ENCODE results near the gene HAUS7. TPM values are rescaled to one million over a fixed set of nuclear protein-coding genes. Genes with fewer than 3 reads are reported as not detected.

Gene HAUS7
- total and polyA plus RNA-seq, 5 donors from 2014 or later = 28.0 to 43.1 (median 34.4) TPM

DNA sequence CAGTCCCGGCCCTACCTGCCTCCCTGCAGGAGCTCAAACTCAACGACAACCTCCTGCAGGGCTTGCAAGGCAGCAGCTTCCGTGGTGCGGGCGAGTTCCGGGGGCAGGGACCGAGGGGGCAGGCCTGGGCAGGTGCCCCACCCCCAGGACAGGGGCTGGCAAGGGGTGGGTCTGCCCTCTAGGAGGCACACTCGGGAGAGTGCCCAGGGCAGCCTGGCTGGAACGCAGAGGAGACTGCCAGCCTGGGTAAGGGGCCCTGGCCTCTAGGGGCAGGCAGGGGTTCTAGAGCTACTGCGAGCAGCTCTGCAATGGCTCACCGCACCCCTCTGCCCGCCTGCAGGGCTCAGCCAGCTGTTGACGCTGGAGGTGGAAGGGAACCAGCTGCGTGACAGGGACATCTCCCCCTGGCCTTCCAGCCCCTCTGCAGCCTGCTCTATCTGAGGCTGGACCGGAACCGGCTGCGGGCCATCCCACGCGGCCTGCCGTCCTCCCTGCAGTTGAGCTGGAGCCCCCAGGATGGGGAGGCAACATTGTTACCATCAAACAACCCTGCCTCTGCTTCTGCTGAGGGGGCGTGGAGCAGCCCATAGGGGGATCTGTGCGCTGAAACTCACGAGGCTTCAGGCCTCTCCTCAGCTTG is 12.1 kb upstream of the HAUS7 start:
- no peaks in the 10 kb centered on the region for H3K4me1 ChIP-seq (ENCODE audit: control insufficient read depth, insufficient read depth, low read length, poor library complexity, severe bottlenecking)
- ATAC-seq (ENCODE audit: low read depth in 2 of 2) = no peak
- DNase-seq = no peak
- no peaks in the 10 kb centered on the region for H3K27me3 Mint-ChIP-seq
- H3K9me3 ChIP-seq (ENCODE audit: control insufficient read depth in 2 of 2, low read length in 2 of 2) = no peaks in the 10 kb centered on the region
- H3K27ac ChIP-seq (ENCODE audit: insufficient read depth, low read length, poor library complexity, severe bottlenecking) = no peak overlapping the region
- no peak overlapping the region for H3K4me3 Mint-ChIP-seq
- H3K4me3 ChIP-seq (ENCODE audit: low read depth, low read length) = no peak overlapping the region
- H3K36me3 ChIP-seq (ENCODE audit: control insufficient read depth, insufficient read depth, low read length) = no peaks in the 10 kb centered on the region
- no peaks in the 10 kb centered on the region for H3K27me3 ChIP-seq (ENCODE audit: control insufficient read depth, insufficient read depth, low read length)
- no peak overlapping the region for H3K27ac Mint-ChIP-seq
- H3K36me3 Mint-ChIP-seq = no peaks in the 10 kb centered on the region
- H3K9me3 Mint-ChIP-seq = no peaks in the 10 kb centered on the region
- H3K4me1 Mint-ChIP-seq = no peaks in the 10 kb centered on the region

- Histone ChIP-seq H3K36me3 (ENCODE audit: control insufficient read depth, insufficient read depth, low read length) (no peaks in the 10 kb centered on the region), H3K4me1 (ENCODE audit: control insufficient read depth, insufficient read depth, low read length, poor library complexity, severe bottlenecking) (no peaks in the 10 kb centered on the region), H3K27me3 (ENCODE audit: control insufficient read depth, insufficient read depth, low read length) (no peaks in the 10 kb centered on the region), H3K4me3 (ENCODE audit: low read depth, low read length) (no peak overlapping the region), H3K9me3 (ENCODE audit: control insufficient read depth in 2 of 2, low read length in 2 of 2) (no peaks in the 10 kb centered on the region), H3K27ac (ENCODE audit: insufficient read depth, low read length, poor library complexity, severe bottlenecking) (no peak overlapping the region)
- ATAC-seq (ENCODE audit: low read depth in 2 of 2) = no peak
- no peaks in the 10 kb centered on the region for H3K9me3 Mint-ChIP-seq
- peaks cover 0 to 5% (median under 1%) of the 10 kb centered on the region in 4 donors for H3K4me1 Mint-ChIP-seq
- no peak for DNase-seq
- H3K27me3 Mint-ChIP-seq = no peaks in the 10 kb centered on the region
- no peak overlapping the region for H3K4me3 Mint-ChIP-seq
- H3K36me3 Mint-ChIP-seq = no peaks in the 10 kb centered on the region
- H3K27ac Mint-ChIP-seq = no peak overlapping the region
Measured at GRCh38 chrX:153481043-153481442, 10.7 kb upstream of the HAUS7 start.

DNA sequence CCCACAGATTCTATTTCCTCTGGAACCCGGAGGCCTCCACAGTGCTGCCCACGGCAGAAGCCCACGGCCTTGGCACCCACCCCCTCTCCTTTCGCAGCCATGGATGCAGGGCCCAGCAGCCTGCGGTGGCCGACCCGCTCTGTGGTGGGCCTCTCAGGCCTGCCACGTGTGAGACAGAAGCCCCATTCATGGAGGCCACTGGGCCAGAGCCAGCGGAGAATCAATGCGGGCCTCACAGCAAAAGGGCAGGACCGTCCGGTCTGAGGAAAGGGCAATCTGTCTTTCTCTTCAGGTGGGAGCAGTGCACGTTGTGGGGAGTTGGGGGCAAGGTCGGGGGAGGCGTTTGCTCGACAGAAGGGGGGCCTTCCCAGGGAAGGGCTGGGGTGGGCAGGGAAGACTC is 8.4 kb upstream of the HAUS7 start:
- no peak overlapping the region for H3K4me3 ChIP-seq (ENCODE audit: low read depth, low read length)
- no peak for DNase-seq
- no peaks in the 10 kb centered on the region for H3K36me3 ChIP-seq (ENCODE audit: control insufficient read depth, insufficient read depth, low read length)
- H3K27me3 Mint-ChIP-seq = no peaks in the 10 kb centered on the region
- H3K4me1 ChIP-seq (ENCODE audit: control insufficient read depth, insufficient read depth, low read length, poor library complexity, severe bottlenecking) = peaks cover 8% of the 10 kb centered on the region
- no peak overlapping the region for H3K27ac Mint-ChIP-seq
- H3K27me3 ChIP-seq (ENCODE audit: control insufficient read depth, insufficient read depth, low read length) = no peaks in the 10 kb centered on the region
- ATAC-seq (ENCODE audit: low read depth in 2 of 2) = no peak
- no peaks in the 10 kb centered on the region for H3K9me3 ChIP-seq (ENCODE audit: control insufficient read depth in 2 of 2, low read length in 2 of 2)
- H3K36me3 Mint-ChIP-seq = no peaks in the 10 kb centered on the region
- no peak overlapping the region for H3K27ac ChIP-seq (ENCODE audit: insufficient read depth, low read length, poor library complexity, severe bottlenecking)
- peaks cover 0 to 14% (median 3%) of the 10 kb centered on the region in 4 donors for H3K4me1 Mint-ChIP-seq
- H3K9me3 Mint-ChIP-seq = no peaks in the 10 kb centered on the region
- H3K4me3 Mint-ChIP-seq = no peak overlapping the region

DNA sequence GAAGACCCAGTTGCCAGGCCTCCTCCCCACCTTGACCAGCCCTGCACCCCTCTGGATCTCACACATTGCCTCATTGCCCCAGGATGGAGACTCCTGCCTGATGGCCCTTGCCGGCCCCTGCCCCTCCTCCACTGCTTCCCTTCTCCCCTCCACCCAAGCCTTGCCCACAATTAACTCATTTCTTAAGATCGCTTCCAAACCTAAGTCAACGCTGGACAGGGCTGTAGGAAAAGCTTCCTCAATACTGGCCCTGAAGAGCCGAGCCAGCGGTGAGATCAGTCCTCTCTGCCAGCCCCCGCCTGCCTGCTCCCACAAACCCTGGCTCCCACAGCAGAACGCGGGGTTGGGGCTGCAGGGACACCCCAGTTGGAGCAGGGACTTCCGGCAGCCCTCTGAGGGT is 7.5 kb upstream of the HAUS7 start:
- no peak overlapping the region for H3K4me3 ChIP-seq (ENCODE audit: low read depth, low read length)
- no peaks in the 10 kb centered on the region for H3K36me3 ChIP-seq (ENCODE audit: control insufficient read depth, insufficient read depth, low read length)
- no peak for DNase-seq
- Mint-ChIP-seq H3K36me3 (no peaks in the 10 kb centered on the region), H3K27me3 (no peaks in the 10 kb centered on the region), H3K9me3 (no peaks in the 10 kb centered on the region), H3K4me3 (no peak overlapping the region), H3K4me1 (peaks cover 0 to 16% (median 3%) of the 10 kb centered on the region in 4 donors), H3K27ac (no peak overlapping the region)
- no peak for ATAC-seq (ENCODE audit: low read depth in 2 of 2)
- H3K27me3 ChIP-seq (ENCODE audit: control insufficient read depth, insufficient read depth, low read length) = no peaks in the 10 kb centered on the region
- no peak overlapping the region for H3K27ac ChIP-seq (ENCODE audit: insufficient read depth, low read length, poor library complexity, severe bottlenecking)
- no peaks in the 10 kb centered on the region for H3K9me3 ChIP-seq (ENCODE audit: control insufficient read depth in 2 of 2, low read length in 2 of 2)
- peaks cover 8% of the 10 kb centered on the region for H3K4me1 ChIP-seq (ENCODE audit: control insufficient read depth, insufficient read depth, low read length, poor library complexity, severe bottlenecking)

DNA sequence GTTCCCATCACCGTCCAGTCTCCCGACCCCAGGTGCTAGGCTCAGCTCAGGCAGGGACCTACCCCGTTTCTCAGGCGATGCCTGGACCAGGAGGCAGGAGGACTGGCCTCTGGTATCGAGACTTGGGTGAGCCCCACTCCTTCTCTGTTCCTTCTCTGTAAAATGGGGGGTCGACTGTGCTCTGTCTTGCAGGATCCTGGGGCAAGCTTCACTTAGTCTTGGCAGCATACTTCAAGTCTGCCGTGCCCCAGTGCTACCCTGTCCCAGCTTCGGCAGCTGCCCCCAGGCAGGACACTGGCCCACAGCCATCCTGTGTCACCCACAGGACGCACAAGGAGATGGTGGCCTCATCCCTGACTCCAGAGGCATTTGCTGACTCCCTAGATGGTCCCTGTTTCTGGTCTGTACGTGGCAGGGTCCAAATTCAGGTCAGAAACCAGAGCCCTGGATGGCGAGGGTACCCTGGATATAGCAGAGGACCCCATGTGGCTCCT is 7.0 kb upstream of the HAUS7 start:
- no peaks in the 10 kb centered on the region for H3K9me3 Mint-ChIP-seq

GRCh38 chrX:153476666-153477363 is 6.4 kb upstream of the HAUS7 start:
- Mint-ChIP-seq H3K4me3 (no peak overlapping the region), H3K9me3 (no peaks in the 10 kb centered on the region), H3K27ac (no peak overlapping the region), H3K36me3 (no peaks in the 10 kb centered on the region), H3K4me1 (peaks cover 0 to 16% (median 3%) of the 10 kb centered on the region in 4 donors), H3K27me3 (no peaks in the 10 kb centered on the region)
- Histone ChIP-seq H3K9me3 (ENCODE audit: control insufficient read depth in 2 of 2, low read length in 2 of 2) (no peaks in the 10 kb centered on the region), H3K27me3 (ENCODE audit: control insufficient read depth, insufficient read depth, low read length) (no peaks in the 10 kb centered on the region), H3K4me1 (ENCODE audit: control insufficient read depth, insufficient read depth, low read length, poor library complexity, severe bottlenecking) (peaks cover 8% of the 10 kb centered on the region), H3K36me3 (ENCODE audit: control insufficient read depth, insufficient read depth, low read length) (no peaks in the 10 kb centered on the region), H3K27ac (ENCODE audit: insufficient read depth, low read length, poor library complexity, severe bottlenecking) (no peak overlapping the region), H3K4me3 (ENCODE audit: low read depth, low read length) (no peak overlapping the region)
- ATAC-seq (ENCODE audit: low read depth in 2 of 2) (no peak), DNase-seq (no peak)

More for the DNA sequence above, 7.0 kb upstream of the HAUS7 start:
- peaks cover 8% of the 10 kb centered on the region for H3K4me1 ChIP-seq (ENCODE audit: control insufficient read depth, insufficient read depth, low read length, poor library complexity, severe bottlenecking)
- H3K9me3 ChIP-seq (ENCODE audit: control insufficient read depth in 2 of 2, low read length in 2 of 2) = no peaks in the 10 kb centered on the region
- H3K36me3 ChIP-seq (ENCODE audit: control insufficient read depth, insufficient read depth, low read length) = no peaks in the 10 kb centered on the region
- Mint-ChIP-seq H3K27me3 (no peaks in the 10 kb centered on the region), H3K4me3 (no peak overlapping the region), H3K4me1 (peaks cover 0 to 16% (median 3%) of the 10 kb centered on the region in 4 donors), H3K27ac (peak overlapping the region in 2 of 3 donors; percentile 51 to 85), H3K36me3 (no peaks in the 10 kb centered on the region)
- no peak for DNase-seq
- no peak for ATAC-seq (ENCODE audit: low read depth in 2 of 2)
- H3K27ac ChIP-seq (ENCODE audit: insufficient read depth, low read length, poor library complexity, severe bottlenecking) = no peak overlapping the region
- no peaks in the 10 kb centered on the region for H3K27me3 ChIP-seq (ENCODE audit: control insufficient read depth, insufficient read depth, low read length)
- no peak overlapping the region for H3K4me3 ChIP-seq (ENCODE audit: low read depth, low read length)

GRCh38 chrX:153475751-153476281 is 5.4 kb upstream of the HAUS7 start:
- H3K27ac ChIP-seq (ENCODE audit: insufficient read depth, low read length, poor library complexity, severe bottlenecking) = no peak overlapping the region
- H3K4me3 Mint-ChIP-seq = peak overlapping the region; percentile 33 to 59 (median 39)
- no peaks in the 10 kb centered on the region for H3K36me3 Mint-ChIP-seq
- H3K27me3 ChIP-seq (ENCODE audit: control insufficient read depth, insufficient read depth, low read length) = no peaks in the 10 kb centered on the region
- DNase-seq (no peak), ATAC-seq (ENCODE audit: low read depth in 2 of 2) (no peak)
- H3K36me3 ChIP-seq (ENCODE audit: control insufficient read depth, insufficient read depth, low read length) = no peaks in the 10 kb centered on the region
- H3K27me3 Mint-ChIP-seq = no peaks in the 10 kb centered on the region
- H3K27ac Mint-ChIP-seq = no peak overlapping the region
- H3K9me3 Mint-ChIP-seq = no peaks in the 10 kb centered on the region
- H3K4me3 ChIP-seq (ENCODE audit: low read depth, low read length) = no peak overlapping the region
- peaks cover 8% of the 10 kb centered on the region for H3K4me1 ChIP-seq (ENCODE audit: control insufficient read depth, insufficient read depth, low read length, poor library complexity, severe bottlenecking)
- peaks cover 0 to 22% (median 3%) of the 10 kb centered on the region in 4 donors for H3K4me1 Mint-ChIP-seq
- H3K9me3 ChIP-seq (ENCODE audit: control insufficient read depth in 2 of 2, low read length in 2 of 2) = no peaks in the 10 kb centered on the region

All from CD4-positive, CD25-positive, alpha-beta regulatory T cell (primary cell).